M059J (cell line): ENCODE measurements around the gene CD2BP2. TPM values are rescaled to one million over a fixed set of nuclear protein-coding genes. Genes with fewer than 3 reads are reported as not detected.

Experiments used
- DNase-seq: peaks from one replicate; pipeline ENCODE4 v3.0.0-alpha.2; 2012; ENCODE audit warnings: low read depth
- total RNA-seq: library from RNA; depleted of rRNA; stranded (reverse); fragments of >200 nt; shearing (Covaris generic); gene quantifications from 2 replicates; pipeline ENCODE4 v1.2.3, GENCODE V29; 2014

The CD2BP2 gene
- total RNA-seq, 1 experiment from 2014 or later: 64.7 TPM

GRCh38 chr16:30378236-30379157 is 23.4 kb upstream of the CD2BP2 start:
- DNase-seq: peak; percentile 96

GRCh38 chr16:30377812-30378235 is 22.7 kb upstream of the CD2BP2 start:
- peak; percentile 72 for DNase-seq

DNA sequence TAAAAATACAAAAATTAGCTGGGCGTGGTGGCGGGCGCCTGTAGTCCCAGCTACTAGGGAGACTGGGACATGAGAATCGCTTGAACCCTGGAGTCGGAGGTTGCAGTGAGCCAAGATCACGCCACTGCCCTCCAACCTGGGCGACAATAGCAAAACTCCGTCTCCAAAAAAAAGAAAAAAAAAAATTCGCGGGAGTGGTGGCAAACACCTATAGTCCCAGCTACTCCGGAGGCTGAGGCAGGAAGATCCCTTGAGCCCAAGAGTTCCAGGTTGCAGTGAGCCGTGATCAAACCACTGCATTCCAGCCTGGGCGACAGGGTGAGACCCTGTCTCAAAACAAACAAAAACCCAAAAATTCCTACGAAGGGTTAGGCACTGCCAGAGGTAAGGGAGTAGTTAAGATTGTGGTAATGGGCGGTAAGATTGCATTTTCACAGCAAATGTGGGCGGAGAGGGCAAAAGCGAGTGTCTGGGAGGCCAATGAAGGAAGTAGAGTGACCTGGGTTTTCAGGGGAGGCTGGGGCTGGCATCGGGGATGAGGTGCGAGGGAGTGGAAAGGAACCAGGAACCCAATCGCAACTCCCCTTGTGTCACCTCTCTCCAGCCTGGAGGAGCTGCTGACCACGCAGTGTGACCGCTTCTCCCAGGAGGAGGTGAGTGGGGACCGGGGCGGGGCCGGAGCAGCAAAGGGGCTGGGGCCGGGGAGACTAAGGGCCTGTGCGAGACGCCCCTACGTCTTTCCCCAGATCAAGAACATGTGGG is 22.1 kb upstream of the CD2BP2 start:
- DNase-seq: no peak

GRCh38 chr16:30376461-30376902 is 21.4 kb upstream of the CD2BP2 start:
- no peak for DNase-seq

DNA sequence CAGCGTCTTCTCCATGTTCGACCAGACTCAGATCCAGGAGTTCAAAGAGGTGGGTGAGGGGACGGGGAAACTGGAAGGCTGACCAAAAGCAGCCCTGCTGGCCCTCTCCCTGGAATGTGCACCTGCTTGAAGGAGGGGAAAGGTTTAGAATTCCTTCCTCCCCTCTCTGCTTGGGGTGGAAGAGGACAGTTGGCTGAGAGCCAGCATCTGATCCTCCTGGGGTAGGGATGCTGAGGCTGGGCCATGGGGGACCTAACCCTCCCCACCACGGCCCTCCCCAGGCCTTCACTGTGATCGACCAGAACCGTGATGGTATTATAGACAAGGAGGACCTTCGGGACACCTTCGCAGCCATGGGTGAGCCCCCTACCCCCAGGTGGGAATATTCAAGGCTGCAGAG is 20.8 kb upstream of the CD2BP2 start:
- no peak for DNase-seq

DNA sequence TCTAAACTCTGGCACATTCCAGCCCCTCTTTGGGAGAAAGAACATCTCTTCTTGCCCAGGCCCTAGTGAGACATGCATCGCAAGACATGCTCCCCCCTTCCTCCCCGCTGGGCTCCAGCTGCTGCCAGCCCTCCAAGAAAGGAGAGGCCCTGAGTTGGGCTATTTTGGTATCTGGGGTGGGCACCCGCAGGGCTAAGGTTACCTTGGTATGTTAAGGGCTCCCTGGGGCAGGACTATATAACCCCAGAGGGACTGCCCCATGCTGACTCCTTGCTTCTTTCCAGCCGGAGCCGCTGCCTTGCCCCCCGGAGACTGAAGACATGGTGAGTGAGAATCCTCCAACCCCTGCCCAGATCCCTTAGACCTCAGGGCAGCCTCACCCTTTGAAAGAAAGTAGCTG is 19.4 kb upstream of the CD2BP2 start, which contains the start of gene MYL11:
MYL11 (plus strand) TSS at position 265 of the 400 bp plus-strand sequence; CDS start at position 321, 56 bp downstream.
- DNase-seq: no peak

- DNase-seq: no peak
Observed at GRCh38 chr16:30372725-30373124, 17.6 kb upstream of the CD2BP2 start.

- DNase-seq: no peak
Observed at GRCh38 chr16:30372038-30372712, 17.1 kb upstream of the CD2BP2 start.

DNA sequence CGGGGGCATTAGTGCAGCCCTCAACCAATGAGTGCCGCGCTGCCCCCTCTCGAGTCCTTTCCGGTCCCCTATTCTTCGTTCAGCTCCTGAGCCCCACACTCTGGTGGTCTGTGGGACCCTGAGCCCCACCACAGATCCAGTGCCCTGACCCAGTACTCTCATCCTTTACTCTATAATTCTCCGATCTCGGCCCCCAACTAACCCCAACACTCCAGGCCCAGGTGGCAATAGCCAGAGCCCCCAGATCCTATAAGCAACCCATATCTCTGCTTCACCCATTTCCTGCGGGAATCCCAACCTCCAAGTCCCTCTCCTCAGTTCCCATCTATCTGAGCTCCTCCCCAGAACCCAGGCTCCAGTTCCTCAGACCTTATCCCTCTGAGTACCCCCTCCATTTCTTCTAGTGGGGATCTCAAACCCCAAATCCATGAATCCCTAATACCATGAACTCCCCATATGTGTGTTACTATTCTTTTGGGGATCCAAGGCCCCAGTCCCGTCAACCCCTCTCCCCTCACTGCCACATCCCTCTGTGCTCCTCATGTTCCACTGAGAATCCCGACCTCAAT is 16.2 kb upstream of the CD2BP2 start:
- DNase-seq: no peak

- DNase-seq: peak; percentile 100
Observed at GRCh38 chr16:30370456-30371247, 15.5 kb upstream of the CD2BP2 start, which contains the start of gene TBC1D10B. TBC1D10B (minus strand) TSS chr16:30370494; CDS start chr16:30370183, 311 bp downstream.

- no peak for DNase-seq
Observed at GRCh38 chr16:30369938-30370455, 14.9 kb upstream of the CD2BP2 start.

- peak; percentile 32 for DNase-seq
Observed at GRCh38 chr16:30369091-30369937, 14.2 kb upstream of the CD2BP2 start.

GRCh38 chr16:30368792-30369090 is 13.6 kb upstream of the CD2BP2 start:
- DNase-seq: no peak

- peak; percentile 71 for DNase-seq
Observed at GRCh38 chr16:30368122-30368791, 13.1 kb upstream of the CD2BP2 start.

- DNase-seq: no peak
Observed at GRCh38 chr16:30367349-30368009, 12.4 kb upstream of the CD2BP2 start.

DNA sequence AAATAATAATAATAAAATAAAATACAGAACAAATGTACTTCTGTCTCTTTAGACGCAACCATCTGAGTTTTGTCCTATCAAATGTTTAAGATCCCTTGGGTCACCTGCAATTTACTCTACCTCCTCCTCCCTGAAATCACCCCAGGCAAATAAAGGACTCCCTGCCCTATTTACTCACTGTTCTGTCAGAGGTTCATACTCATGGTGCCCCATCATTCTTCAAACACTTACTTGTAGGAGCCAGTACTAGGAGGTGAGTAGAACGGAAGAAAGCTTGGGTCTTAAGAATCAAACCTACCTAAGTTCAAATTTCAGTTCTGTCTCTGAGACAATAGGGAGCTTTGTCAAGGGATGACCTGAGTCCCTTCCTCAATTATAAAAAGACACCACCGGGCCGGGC is 11.4 kb upstream of the CD2BP2 start:
- no peak for DNase-seq

GRCh38 chr16:30365200-30365599 is 10.1 kb upstream of the CD2BP2 start:
- DNase-seq: no peak

- no peak for DNase-seq
Observed at GRCh38 chr16:30361180-30361579, 6.1 kb upstream of the CD2BP2 start.

GRCh38 chr16:30359871-30360170 is 4.7 kb upstream of the CD2BP2 start:
- DNase-seq: no peak
